GM10248 (cell line): ENCODE results near the gene RAD23B.

Source experiments
- CTCF ChIA-PET: fragments of 300-600 bp; sonication (Branson Sonifier 250); formaldehyde crosslinking; extraction: SDS; loops from one replicate; lab custom pipeline; 2021; ENCODE audit warnings: antibody characterized with exemption; lab: Yijun Ruan, JAX
- POLR2A ChIA-PET: fragments of 350-650 bp; sonication (Branson Sonifier 250); formaldehyde crosslinking; extraction: SDS; loops from one replicate; lab custom pipeline; 2020; ENCODE audit warnings: antibody characterized with exemption; lab: Yijun Ruan, JAX
- DNase-seq: peaks from one replicate; pipeline ENCODE4 v3.0.0; 2012; ENCODE audit errors: extremely low spot score
- TF ChIP-seq, protein P1 (sequence below): IDR thresholded peaks from 2 replicates; pipeline ENCODE4 v1.5.1; 2012; ENCODE audit warnings: mild to moderate bottlenecking, low read depth; ENCODE audit errors: extremely low read depth, missing control alignments, control extremely low read depth

RAD23B gene

DNA sequence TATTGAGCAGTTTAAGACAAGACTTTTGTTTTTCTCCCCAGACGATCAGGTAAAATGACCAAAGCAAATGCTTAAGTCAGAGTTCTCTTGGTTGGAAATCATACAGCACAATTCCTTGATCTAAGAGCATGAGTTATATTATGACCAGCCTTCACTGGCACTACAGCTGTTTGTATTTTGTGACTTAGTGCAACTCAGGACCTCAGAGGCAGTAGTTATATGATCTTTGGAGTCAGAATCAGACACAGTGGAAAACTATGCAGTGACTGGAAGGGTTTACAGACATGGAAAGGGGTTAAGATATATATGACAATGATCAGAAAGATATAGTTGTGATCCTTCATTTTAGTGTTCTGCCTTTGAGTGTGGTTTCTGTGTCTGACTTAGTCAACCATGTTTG is 24.3 kb downstream of the RAD23B start:
- TF ChIP-seq, protein P1, sequence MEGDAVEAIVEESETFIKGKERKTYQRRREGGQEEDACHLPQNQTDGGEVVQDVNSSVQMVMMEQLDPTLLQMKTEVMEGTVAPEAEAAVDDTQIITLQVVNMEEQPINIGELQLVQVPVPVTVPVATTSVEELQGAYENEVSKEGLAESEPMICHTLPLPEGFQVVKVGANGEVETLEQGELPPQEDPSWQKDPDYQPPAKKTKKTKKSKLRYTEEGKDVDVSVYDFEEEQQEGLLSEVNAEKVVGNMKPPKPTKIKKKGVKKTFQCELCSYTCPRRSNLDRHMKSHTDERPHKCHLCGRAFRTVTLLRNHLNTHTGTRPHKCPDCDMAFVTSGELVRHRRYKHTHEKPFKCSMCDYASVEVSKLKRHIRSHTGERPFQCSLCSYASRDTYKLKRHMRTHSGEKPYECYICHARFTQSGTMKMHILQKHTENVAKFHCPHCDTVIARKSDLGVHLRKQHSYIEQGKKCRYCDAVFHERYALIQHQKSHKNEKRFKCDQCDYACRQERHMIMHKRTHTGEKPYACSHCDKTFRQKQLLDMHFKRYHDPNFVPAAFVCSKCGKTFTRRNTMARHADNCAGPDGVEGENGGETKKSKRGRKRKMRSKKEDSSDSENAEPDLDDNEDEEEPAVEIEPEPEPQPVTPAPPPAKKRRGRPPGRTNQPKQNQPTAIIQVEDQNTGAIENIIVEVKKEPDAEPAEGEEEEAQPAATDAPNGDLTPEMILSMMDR, result no peak
- POLR2A ChIA-PET, result interaction anchor here (0.7 kb wide), 1 partner anchor 16 kb away, joined by 3 read pairs; no protein-coding TSS in a partner anchor
- CTCF ChIA-PET, result interaction anchor here (1.3 to 6.9 kb wide), 2 partner anchors 10 to 34 kb away, joined by 3 to 38 read pairs; no protein-coding TSS in a partner anchor
- DNase-seq, result no peak

DNA sequence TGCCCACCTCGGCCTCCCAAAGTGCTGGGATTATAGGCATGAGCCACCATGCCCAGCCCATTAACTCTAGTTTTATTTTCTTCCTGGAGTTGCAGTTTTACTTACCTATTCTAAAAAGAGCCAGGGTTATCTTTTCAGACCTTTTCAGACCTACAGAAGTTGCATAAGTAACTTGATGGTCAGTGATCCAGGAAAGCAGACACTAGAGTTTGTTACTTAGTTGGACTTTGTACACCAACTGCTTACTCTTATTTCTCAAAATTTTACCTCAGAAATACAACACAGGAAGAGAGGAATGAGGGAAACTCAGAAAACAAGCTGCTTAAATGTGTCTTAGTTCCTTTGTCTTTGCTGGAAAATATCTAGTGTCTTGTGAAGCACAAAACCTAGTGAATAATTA is 25.4 kb downstream of the RAD23B start:
- TF ChIP-seq, protein P1, result no peak
- CTCF ChIA-PET, result interaction anchor here (1.0 kb wide), 1 partner anchor 9 kb away, joined by 3 read pairs; no protein-coding TSS in a partner anchor
- POLR2A ChIA-PET, result no interaction called here
- DNase-seq, result no peak

DNA sequence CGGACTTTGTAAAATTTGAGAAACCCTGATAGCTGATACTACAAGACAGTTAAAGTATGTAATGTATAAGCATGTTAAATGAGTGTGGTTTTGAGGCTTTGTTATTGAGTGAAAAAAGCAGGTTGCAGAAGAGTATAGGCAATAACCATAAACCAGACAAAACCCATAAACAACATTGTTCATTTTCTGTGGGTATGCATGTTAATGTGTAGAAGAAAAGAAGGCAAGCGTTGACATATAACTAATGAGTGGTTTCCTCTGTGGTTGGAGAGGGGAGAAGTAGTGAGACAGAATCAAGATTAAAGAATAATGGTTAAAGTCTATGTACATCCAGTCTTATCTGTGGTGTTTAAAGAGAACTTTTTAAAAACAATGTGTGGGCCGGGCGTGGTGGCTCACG is 26.2 kb downstream of the RAD23B start:
- TF ChIP-seq, protein P1, result no peak
- POLR2A ChIA-PET, result no interaction called here
- CTCF ChIA-PET, result interaction anchor here (1.3 kb wide), 1 partner anchor 32 kb away, joined by 4 read pairs; no protein-coding TSS in a partner anchor
- DNase-seq, result no peak

DNA sequence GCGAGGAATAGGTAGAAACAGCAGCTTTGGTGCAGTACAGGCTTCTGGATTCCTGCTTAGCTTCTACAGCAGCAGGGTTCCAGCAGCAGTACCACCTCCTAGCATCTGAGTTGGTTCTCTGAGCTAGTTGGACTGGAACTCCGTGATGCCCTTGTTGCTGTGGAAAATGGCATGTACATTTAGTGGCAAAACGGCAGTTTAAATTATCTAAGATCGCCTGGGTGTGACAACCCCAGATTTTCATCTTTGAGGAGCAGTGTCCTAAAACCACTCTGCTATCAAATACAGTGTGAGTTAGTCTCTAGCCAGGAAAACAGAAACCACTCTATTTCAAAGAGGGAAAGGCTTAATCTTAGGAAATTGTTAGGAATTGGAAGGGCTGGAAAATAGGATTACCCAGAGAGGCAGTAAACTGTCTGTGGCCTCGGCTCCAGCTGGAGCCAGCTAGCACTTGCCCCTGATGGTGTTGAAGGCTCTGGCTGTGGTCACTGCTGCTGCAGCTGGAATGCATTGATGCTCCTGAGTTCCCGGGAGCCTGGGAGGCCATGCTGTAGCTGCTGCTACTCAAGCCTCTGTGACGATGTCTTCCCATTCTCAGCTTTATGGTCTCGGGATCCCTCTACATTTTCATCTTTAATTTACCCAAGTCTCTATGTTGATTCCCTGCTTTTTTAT is 29.4 kb downstream of the RAD23B start:
- no peak for DNase-seq
- TF ChIP-seq, protein P1, result no peak
- POLR2A ChIA-PET, result no interaction called here
- CTCF ChIA-PET, result interaction anchor here (0.8 to 3.0 kb wide), 4 partner anchors 9 to 32 kb away, joined by 3 to 16 read pairs (median 4); no protein-coding TSS in a partner anchor

DNA sequence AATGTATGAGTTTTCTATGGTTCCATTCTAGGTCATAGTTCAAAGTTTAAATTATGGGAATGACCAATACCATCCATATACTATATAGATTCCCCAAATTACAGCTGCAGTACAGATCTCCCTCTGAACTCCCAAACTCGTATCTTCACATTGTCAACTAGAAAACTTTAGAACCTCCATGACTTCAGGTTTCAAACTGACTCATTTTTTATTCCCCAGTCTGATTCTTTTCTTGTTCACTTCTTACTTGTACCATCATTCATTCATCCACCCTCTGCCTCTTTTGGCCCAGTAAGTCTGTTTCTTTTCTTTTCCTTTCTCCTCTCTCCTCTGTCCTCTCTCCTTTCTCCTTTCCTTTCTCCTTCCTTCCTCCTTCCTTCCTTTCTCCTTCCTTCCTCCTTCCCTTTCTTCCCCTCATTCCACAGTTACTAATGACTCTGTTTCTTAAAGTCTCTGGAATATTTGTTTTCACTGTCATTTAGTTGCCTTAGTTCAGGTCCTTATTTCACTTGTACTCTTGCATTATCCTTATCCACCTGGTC is 30.5 kb downstream of the RAD23B start:
- DNase-seq, result no peak
- CTCF ChIA-PET, result interaction anchor here (0.8 to 3.0 kb wide), 3 partner anchors 10 to 28 kb away, joined by 3 to 16 read pairs (median 3); no protein-coding TSS in a partner anchor
- TF ChIP-seq, protein P1, result no peak
- POLR2A ChIA-PET, result interaction anchor here (0.6 kb wide), 1 partner anchor 13 kb away, joined by 7 read pairs; no protein-coding TSS in a partner anchor

DNA sequence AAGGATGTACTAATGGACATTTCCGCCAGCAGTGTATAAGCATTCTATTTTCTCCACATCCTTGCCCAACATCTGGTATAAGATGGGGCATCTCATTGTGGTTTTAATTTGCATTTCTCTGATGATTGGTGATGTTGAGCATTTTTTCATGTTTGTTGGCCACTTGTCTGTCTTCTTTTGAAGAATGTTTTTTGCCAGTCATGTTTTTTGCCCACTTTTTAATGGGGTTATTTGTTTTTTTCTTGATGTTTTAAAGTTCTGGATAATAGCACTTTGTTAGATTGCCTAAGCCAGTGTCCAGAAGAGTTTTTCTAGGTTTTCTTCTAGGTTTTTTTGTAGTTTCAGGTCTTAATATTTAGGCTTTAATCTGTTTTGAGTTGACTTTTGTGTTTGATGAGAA is 31.7 kb downstream of the RAD23B start:
- ChIA-PET POLR2A (no interaction called here), CTCF (interaction anchor here (1.4 kb wide), 1 partner anchor 9 kb away, joined by 4 read pairs; no protein-coding TSS in a partner anchor)
- TF ChIP-seq, protein P1, result no peak
- no peak for DNase-seq
